HG03066 (cell line): ENCODE results near the gene ZC3H14.

Source experiments
- ATAC-seq: cut with Tn5 transposase; IDR thresholded peaks from one replicate; pipeline ENCODE4 v1.9.1; 2021; ENCODE audit warnings: low read depth; ENCODE audit not compliant: unreplicated experiment

The ZC3H14 gene

DNA sequence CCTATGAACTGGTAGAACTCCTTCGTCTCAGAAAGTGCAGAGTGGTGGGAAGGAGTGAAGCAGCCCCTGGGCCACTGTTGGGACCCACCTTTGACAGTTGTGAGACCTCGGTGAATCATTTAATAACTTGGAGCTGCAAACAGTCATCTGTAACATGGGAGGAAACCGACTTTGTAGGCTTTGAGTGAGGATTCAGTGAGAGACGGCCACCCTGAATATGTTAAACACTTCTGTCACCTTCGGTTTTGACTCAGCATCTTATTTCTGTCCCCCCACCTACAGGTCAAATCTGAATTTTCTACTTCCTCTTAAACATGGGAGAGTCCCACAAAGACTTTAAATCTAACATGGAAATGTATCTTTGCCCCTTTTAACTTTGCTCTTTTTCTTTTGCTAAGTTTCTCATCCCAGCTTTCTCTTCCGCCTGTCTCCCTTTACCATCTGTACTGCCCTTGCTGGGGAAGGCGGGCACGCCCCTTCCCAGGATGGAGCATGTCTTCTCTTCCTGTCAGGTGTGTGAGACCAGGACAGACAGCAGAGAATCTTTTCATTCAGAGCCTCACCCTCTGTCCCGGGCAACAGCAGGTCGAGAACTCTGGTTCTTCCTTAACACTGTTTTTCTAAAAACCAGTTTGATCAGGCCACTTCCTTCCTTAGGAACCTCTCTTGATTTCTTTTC, 37.1 kb downstream of the ZC3H14 start:
- ATAC-seq: peak; percentile 85

DNA sequence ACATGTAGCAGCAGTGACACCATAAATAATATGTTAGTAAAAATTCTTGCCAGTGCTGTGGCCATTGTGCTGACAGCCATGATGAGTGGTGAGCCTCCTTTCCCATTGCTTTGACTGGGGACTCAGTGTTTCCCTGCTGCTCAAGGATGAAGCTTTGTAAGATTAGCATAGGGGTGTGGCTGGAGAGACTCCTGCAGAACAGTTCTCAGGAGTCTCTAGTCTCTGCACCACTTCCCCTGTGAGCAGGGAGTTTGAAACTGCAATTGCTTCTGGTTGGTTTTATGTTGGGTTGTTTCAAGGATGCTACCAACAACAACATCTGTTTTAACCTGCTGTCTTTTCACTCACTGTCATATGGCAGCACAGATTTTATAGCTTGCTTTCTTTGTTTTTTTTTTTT, 41.4 kb downstream of the ZC3H14 start:
- ATAC-seq: no peak

DNA sequence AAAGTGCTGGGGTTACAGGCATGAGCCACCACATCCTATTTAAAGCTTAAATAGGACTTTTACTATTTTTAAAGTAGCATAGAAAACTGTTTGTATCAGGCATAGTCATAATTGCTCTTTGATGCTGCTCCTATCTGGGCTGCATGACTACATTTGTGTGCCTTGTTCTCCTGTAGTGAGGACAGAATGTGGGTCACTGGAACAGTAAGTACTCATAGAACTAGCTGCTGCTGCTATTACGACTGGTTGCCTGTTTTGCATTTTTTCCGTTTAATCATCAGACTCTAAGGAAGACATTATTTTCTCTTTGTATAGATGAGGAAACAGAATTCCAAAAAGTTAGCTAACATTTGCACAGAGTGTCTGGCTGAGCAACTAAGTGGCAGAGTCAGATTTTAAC, 42.8 kb downstream of the ZC3H14 start:
- ATAC-seq: no peak

DNA sequence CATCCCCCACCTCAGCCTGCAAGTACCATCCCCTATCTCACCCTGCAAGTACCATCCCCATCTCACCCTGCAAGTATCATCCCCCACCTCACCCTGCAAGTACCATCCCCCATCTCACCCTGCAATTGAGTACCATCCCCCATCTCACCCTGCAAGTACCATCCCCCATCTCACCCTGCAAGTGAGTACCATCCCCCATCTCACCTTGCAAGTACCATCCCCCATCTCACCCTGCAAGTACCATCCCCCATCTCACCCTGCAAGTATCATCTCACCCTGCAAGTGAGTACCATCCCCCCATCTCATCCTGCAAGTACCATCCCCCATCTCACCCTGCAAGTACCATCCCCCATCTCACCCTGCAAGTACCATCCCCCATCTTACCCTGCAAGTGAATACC, 45.0 kb downstream of the ZC3H14 start:
- ATAC-seq: no peak

DNA sequence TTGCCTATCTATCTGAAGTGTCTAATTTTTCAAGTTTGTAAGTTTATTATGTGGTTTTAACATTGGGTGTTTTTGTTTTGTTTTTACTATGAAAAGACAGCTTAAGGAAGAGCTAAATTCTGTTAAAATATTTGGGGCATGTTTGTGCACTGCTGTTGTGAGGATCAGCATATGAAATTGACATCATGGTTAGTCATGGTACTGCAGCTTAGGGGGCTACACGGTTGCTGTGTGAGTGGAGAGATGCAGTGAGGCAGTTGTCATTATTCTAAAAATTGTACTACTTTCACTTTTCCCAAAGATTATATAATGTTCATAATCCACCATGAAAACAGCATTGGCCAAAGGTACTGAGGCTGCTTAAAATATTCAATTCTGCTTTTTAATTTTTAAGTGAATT, 49.0 kb downstream of the ZC3H14 start:
- ATAC-seq: no peak

DNA sequence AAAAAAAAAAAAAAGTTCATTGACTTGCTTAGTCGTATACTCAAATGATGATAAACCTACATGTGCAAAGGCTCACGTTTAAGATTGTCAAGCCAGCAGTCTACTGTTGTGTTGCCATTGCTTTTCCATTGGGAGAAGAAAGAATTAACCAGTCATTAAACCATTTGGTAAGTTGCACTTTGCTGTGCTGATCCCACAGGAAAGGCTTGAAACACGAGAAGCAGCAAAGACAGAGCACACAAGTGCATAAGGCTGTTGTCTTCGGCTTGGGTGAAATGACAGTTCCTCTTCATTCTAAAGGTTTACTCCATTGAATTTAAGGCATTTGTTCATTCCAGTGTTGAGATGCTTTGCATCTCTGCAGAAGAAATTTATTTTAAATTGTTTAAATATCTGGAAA, 50.1 kb downstream of the ZC3H14 start:
- ATAC-seq: no peak

DNA sequence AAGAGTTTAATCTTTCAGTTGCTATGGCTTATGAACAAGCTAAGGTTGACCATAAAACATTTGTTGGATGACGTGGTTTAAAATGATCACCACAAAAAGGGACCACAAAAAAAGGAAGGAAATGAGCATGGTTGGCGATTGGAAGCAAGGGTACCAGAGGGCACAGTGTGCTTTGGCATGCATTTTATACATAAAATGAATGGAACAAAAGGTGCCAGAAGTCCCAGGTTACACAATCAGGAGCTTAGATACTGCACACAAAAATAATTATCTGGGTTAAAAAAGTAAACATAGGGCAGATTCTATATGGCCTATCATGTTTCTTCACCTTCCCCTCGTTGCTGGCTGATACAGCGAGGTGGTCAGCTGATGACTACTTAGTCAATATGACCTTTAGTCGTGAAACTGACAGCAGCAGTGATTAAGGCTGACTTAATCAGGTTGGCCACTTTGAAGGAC, 50.7 kb downstream of the ZC3H14 start:
- ATAC-seq: no peak

DNA sequence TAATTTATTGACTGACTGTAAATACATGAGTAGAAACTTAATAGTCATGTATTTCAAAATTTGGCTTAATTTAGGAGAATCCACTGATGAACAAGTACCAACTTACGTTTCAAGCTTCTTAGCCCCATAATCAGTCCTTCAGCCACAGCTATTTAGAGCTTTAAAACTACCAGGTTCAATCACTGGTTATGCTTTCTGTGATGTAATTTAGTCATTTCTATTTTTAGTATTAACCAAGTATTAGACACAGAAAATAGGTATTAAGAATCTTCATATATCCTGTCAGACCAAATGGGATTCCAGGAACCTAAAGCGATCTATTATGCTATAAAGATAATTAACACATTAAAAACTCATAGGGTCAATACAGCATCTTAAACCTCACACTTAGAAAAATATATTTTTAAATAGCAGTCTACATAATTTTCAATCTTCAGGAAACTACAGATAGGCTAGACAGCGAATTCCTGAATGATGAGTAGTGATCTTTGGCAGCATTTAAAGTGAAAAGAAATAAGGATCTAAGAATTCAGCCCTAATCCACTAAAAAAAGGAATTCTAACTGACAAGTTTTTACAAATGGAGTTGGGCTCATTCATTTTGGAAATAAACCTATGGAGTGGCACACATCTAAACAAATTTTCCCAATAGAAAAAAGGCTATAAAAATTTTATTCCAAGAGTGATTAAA, 51.5 kb downstream of the ZC3H14 start:
- ATAC-seq: no peak

DNA sequence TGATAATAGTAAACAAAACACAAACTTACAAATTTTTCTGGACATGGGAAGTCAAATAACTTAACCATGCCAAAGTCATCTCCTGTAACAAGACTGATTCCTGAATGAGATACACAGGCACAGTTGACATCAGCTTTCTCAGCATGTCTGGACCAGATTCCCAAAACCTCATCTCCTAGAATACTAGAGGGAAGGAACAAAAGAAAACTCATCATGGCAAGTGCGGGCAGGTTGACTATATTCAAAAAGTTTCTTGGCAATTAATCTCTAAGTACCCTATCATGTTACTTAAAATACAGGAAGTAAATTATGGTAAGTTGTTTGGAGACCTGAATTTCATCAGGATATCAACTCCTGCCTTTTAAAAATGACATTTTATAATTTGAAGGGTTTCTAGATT, 53.9 kb downstream of the ZC3H14 start:
- ATAC-seq: no peak

DNA sequence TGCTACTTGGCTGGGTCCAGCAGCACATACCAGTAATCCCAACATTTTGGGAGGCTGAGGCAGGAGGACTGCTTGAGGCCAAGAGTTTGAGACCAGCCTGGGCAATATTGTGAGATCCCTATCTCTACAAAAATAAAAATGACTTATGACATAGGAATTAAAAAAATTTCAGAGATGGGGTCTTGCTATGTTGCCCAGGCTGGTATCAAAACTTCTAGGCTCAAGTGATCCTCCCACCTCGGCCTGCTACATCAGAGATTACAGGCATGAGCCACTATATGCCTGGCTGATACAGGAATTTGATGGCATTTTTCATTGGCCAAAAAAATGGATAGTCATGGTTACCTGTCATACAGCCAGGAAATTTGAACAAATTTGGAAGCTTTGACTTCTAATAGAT, 54.6 kb downstream of the ZC3H14 start:
- ATAC-seq: no peak

DNA sequence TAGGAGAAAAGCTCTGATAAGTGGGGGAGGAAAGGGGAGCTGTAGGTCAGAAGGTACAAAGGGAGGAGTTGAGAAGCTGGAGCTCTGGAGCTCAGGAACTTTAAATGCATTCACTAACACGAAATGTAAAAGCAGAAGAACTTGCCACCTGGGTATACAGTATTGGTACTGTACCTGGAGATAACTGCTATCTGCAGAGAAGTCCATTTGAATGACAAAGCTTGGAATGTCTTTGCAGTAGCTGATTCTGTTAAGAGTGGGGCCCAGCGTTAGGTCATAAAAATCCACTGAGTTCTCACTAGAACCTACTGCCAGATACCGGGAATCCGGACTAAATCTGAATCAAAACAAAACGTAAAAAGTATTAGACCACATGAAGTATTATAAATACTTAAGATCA, 55.6 kb downstream of the ZC3H14 start:
- ATAC-seq: no peak

DNA sequence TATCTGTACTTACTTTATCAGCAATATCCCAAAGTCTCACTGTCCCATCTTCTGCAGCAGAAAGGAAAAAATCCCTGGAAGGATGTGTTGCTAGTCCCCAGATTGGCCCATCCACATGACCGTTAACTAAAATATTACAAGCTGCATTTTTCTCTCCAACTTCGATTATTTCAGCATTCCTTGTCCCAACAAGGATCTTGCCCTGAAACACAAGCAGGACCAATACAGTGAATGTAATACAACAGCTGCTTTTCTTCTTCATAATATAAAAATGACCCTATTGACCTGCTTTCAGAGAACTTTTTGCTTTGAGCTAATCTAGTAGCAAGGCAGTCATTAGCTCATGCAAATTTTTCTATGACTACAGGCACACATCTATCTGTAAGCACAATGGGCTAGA, 58.3 kb downstream of the ZC3H14 start:
- no peak for ATAC-seq

DNA sequence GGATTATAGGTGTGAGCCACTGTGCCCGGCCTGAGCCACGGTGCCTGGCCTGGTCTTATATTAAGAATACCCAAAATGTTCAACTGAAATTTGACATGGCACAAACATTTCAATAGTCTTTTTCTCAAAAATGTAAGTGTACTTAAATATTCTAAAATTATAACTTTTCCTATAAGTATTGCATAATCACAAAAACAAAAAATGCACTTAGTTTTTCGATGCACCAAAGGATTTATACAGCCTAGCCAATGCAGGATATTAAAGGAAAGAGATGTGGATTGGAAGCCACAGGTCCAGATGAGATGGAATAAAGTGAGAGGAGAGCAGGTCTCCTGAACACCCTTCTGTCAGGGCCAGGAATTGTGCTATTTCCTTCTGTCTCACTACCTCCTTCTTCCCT, 62.8 kb downstream of the ZC3H14 start:
- no peak for ATAC-seq

DNA sequence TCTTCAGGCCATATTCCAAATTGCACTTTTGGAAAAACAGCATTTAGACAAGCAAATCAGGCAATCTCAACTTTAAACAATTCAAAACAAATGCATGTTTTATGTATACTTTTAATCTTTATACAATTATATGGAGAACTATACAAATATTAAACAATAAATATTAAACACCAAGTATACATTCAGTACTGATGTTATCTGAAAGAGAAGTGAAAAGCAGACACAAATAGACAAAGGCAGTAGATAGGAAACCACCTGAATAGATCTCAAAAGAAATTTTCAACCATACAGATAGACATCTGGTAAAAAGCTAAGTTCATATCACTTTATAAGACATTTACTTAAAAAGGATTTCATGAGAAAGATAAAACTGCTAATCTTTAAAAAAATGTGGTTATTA, 65.2 kb downstream of the ZC3H14 start:
- ATAC-seq: no peak

DNA sequence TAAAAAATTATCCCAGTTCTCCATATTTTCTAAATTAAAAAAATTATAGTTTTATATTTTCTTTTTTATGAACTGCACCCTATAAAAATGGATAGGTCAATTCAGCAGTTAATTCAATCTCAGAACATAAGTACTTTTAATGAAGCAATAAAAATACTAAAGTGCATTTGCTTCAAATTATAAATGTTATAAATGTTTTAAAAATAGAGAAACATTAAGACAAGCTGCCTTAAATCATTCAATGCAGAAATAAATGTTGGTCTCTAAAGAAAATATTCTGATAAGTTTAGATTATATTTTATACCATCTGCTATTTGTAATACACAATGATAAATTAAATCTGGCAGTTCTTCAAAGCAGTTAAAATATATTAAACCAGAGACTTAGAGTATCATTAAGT, 65.6 kb downstream of the ZC3H14 start:
- ATAC-seq: no peak

DNA sequence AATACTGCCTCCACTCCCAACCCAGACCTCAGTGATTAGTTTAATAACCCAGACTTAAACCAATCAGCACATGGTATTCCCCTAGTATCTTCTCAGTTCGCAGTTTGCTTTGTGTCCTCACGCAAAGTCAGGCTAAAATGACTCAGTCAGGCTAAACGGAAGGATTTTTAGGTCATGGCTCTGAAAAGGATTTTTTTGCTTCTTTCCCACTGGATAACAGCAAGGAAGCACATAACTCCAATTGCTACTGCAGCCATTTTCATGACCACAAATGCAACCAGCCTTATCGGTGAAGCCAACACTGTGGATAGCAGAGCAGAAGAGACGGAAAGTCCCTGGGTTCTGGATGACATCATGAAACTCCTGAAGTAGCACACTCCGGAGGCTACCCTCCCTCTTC, 67.7 kb downstream of the ZC3H14 start:
- no peak for ATAC-seq

DNA sequence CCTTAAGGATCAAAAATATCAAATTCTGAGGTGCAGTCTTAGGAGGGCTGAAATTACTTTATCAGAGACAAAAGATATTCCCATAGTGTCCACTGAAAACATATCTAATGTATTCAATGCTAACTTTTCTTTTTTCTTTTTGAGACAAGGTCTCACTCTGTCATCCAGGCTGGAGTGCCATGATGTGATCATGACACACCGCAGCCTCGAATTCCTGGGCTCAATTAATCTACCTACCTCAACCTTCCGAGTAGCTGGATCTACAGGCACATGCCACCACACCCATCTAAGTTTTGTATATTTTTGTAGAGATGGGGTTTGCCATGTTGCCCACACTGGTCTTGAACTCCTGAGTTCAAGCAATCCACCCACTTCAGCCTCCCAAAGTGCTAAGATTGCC, 68.3 kb downstream of the ZC3H14 start:
- no peak for ATAC-seq

DNA sequence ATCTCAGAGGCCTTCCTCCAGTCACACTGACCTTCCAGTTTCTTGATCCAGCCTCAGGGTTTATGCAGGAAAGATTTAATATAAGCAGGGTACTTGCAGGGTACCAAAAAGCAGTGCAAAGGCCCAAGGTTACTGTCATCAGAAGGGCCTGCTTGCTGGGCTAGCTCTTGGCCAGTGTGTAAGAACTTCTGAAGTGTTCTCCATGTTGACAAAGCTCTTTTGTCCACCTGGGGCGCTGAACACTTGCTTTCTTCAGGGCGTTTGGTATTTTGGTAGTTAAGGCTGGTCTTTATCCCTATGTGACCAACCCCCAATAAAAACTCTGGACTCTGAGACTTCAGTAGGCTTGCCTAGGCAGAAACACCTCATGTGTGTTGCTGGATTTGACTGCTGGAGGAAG, 69.7 kb downstream of the ZC3H14 start:
- no peak for ATAC-seq

DNA sequence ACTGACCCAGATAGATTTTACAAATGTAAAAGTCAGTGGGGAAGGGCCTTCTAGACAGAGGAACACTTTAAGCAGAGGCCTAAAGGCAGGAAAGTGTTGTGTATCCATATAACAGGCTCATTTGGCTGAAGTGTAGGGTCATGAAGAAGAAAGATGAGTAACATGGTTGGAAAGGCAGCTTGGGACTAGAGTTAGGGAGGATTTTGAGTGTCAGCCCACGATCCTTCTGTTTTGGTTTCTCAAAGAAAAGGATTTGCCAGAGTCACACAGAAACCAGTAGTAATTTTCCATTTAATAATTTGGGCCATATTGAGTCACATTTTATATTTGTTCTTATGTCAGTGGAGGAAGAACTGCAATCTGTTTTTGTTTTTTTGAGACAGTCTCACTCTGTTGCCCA, 76.4 kb downstream of the ZC3H14 start:
- no peak for ATAC-seq

DNA sequence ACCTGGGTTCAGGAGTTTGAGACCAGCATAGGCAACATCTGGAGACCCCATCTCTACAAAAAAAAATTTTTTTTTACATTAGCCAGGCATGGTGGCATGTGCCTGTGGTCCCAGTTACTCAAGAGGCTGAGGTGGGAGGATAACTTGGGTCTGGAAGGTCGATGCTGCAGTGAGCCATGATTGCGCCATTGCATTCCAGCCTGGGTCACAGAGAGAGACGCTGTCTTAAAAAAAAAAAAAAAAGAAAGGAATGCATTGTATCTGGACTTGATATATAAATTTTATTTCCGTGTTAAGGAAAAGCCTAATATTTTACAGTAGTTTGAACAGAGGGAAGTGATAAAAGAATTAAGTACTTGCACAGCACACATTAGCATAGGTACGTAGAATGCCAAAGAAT, 97.2 kb downstream of the ZC3H14 start:
- no peak for ATAC-seq

DNA sequence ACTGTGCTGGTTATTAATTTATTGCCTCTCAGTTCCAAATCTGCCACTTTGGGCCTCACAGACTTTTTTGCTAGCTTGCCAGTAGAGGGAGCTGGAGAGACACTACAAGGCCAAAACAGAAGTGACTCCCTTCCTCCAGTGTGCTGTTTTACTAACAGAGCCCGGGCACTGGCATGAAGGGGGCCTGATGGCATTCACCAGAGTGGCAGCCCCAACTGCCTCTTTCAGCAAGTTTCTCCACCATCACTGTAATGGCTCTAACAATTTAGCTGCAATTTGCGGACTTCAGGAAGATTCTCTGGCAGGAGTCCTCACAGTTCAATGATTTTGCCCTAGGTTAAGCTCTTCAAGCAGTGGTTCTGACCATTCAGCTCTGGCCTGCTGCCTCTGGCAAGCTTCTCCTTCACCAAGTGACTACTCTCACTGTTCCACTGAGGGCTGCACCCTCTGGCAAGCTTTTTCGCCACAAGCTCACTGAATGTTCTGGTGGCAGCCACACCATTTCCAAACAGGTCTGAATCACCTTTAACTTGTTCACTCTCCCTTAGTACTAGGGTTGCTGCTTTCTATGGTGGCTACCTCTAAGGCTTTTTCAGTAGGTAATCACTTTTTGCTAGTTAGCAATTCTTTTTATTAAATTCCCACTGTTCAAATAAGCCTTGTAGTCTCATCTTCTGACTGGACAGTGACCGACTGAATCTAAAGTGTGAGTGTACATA, 104.9 kb downstream of the ZC3H14 start:
- peak; percentile 81 for ATAC-seq
